Caco-2 (cell line): ENCODE measurements around the gene PSMC3. TPM values are rescaled to one million over a fixed set of nuclear protein-coding genes. Genes with fewer than 3 reads are reported as not detected.

Source experiments
- BruUV-seq: library from RNA; stranded (reverse); fragments of 400-500 nt; replicated peaks from 2 replicates; lab custom pipeline; 2021; lab: Mats Ljungman, UMichigan
- CTCF ChIA-PET: fragments of 300-600 bp; sonication (Branson Sonifier 250); formaldehyde crosslinking; loops from one replicate; lab custom pipeline; 2022; ENCODE audit warnings: antibody characterized with exemption; lab: Charles Lee
- POLR2A ChIA-PET: fragments of 300-600 bp; sonication (Branson Sonifier 250); formaldehyde crosslinking; loops from one replicate; lab custom pipeline; 2022; ENCODE audit warnings: antibody characterized with exemption; lab: Charles Lee
- DNase-seq, 2 experiments: peaks; one replicate each; pipeline versions ENCODE4 v3.0.0 to v3.0.0-alpha.2; 2020 to 2022
- H3K27me3 ChIP-seq: replicated peaks from 2 replicates; pipeline ENCODE4 v1.6.0; 2011; ENCODE audit warnings: low read length; ENCODE audit not compliant: control insufficient read depth, insufficient read depth
- H3K36me3 ChIP-seq: 2 replicates; pipeline ENCODE4 v1.5.1; 2011; ENCODE audit warnings: low read length; ENCODE audit not compliant: control insufficient read depth, insufficient read depth
- H3K4me1 ChIP-seq: fragments of 250-450 bp; sonication (Bioruptor Pico); 2 replicates; pipeline ENCODE4 v1.5.1; 2020; ENCODE audit warnings: mild to moderate bottlenecking
- H3K4me3 ChIP-seq: 2 replicates; pipeline ENCODE4 v1.5.1; 2011; ENCODE audit warnings: low read depth, mild to moderate bottlenecking, control low read depth, low read length
- H3K9me3 ChIP-seq: fragments of 250-450 bp; sonication (Bioruptor Pico); 2 replicates; pipeline ENCODE4 v1.5.1; 2020; ENCODE audit warnings: mild to moderate bottlenecking, moderate library complexity
- H3K27ac Mint-ChIP-seq: one replicate; pipeline ENCODE4 v1.8.0; 2022; ENCODE audit warnings: mixed read lengths; ENCODE audit not compliant: unreplicated experiment
- H3K27me3 Mint-ChIP-seq: one replicate; pipeline ENCODE4 v1.8.0; 2022; ENCODE audit warnings: mixed read lengths; ENCODE audit not compliant: insufficient read depth, unreplicated experiment
- H3K36me3 Mint-ChIP-seq: one replicate; pipeline ENCODE4 v1.8.0; 2022; ENCODE audit warnings: mild to moderate bottlenecking, mixed read lengths; ENCODE audit not compliant: insufficient read depth, unreplicated experiment
- H3K4me1 Mint-ChIP-seq: one replicate; pipeline ENCODE4 v1.8.0; 2022; ENCODE audit warnings: low read depth, mixed read lengths; ENCODE audit not compliant: unreplicated experiment
- H3K4me3 Mint-ChIP-seq: one replicate; pipeline ENCODE4 v1.8.0; 2022; ENCODE audit warnings: mild to moderate bottlenecking, moderate library complexity, mixed read lengths; ENCODE audit not compliant: unreplicated experiment
- H3K9me3 Mint-ChIP-seq: one replicate; pipeline ENCODE4 v1.8.0; 2022; ENCODE audit warnings: mixed read lengths; ENCODE audit not compliant: unreplicated experiment
- CTCF ChIP-seq, 2 experiments: fragments of 200-600 bp in 1 of 2; IDR thresholded peaks; 1 replicate in 1 of 2; 2 replicates in 1 of 2; pipeline versions ENCODE4 v1.5.1 to v1.8.0; 2011 to 2022; ENCODE audit warnings: antibody characterized with exemption in 1 of 2, control low read depth in 1 of 2, inconsistent platforms in 1 of 2, low read depth in 1 of 2, low read length in 1 of 2, mild to moderate bottlenecking in 1 of 2, moderate library complexity in 1 of 2; ENCODE audit not compliant: insufficient read depth in 1 of 2, severe bottlenecking in 1 of 2, unreplicated experiment in 1 of 2
- intact Hi-C: fragments of 100-400 bp; cut with micrococcal nuclease; formaldehyde crosslinking; loops from one replicate; pipeline ENCODE4 v1.10.0; 2022; ENCODE audit not compliant: unreplicated experiment
- total RNA-seq: library from RNA; stranded (reverse); gene quantifications from 2 replicates; pipeline ENCODE4 v1.2.3, GENCODE V29; 2022

PSMC3 gene
- total RNA-seq, 1 experiment from 2014 or later = 196 TPM

DNA sequence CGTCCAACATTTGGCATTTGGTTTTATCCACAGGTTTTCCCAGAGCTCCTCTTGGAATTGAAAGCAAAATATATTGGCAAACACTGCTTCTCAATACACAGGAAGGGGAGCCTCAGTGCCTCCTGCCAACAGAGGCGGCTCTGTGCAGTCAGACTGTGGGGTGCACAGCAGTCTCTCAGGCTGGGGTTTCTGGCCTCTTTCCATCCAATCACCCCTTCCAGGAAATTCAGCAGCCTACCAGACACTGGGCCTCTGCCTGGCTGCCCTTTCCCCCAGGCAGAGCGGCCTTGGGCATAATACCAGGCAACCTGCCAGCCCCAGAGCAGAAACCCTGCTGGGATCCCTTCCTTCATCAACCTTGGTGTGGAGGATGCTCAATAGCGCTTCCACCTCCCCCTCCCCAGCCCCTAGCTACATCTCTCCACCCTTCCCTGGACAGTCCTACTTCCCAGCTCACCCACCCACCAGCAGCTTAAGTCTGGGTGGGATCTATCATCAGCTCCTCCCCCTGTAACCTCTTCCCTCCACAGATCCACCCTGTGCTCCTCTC lies 40.5 kb upstream of the PSMC3 start:
- ChIA-PET POLR2A (no interaction called here), CTCF (no interaction called here)
- no peaks in the 10 kb centered on the region for H3K27me3 ChIP-seq
- H3K4me3 ChIP-seq = no peak overlapping the region
- H3K4me3 Mint-ChIP-seq = no peak overlapping the region
- no peak for DNase-seq
- H3K4me1 ChIP-seq = peaks cover 5% of the 10 kb centered on the region; the same call in 1 of the 2 replicates
- H3K4me1 Mint-ChIP-seq = peaks cover 7% of the 10 kb centered on the region
- TF ChIP-seq CTCF (IDR thresholded peaks at IDR 0.05; ENCODE audit: insufficient read depth in 1 of 2, low read depth in 1 of 2, low read length in 1 of 2, severe bottlenecking in 1 of 2, unreplicated experiment in 1 of 2) = no peak
- BruUV-seq = no TSS peak
- no peaks in the 10 kb centered on the region for H3K9me3 Mint-ChIP-seq
- H3K36me3 Mint-ChIP-seq = peaks cover 82% of the 10 kb centered on the region
- intact Hi-C loops = no loop called here
- no peaks in the 10 kb centered on the region for H3K9me3 ChIP-seq
- peak overlapping the region; percentile 10 for H3K27ac Mint-ChIP-seq
- peaks cover 2% of the 10 kb centered on the region; the same call in 1 of the 2 replicates for H3K36me3 ChIP-seq
- H3K27me3 Mint-ChIP-seq = no peaks in the 10 kb centered on the region

GRCh38 chr11:47466201-47466600 lies 40.0 kb upstream of the PSMC3 start:
- peaks cover 2% of the 10 kb centered on the region; the same call in 1 of the 2 replicates for H3K36me3 ChIP-seq
- no peak overlapping the region for H3K27ac Mint-ChIP-seq
- no TSS peak for BruUV-seq

GRCh38 chr11:47464483-47464882 lies 38.2 kb upstream of the PSMC3 start:
- POLR2A ChIA-PET = no interaction called here

More at GRCh38 chr11:47466201-47466600, 40.0 kb upstream of the PSMC3 start:
- Mint-ChIP-seq H3K9me3 (no peaks in the 10 kb centered on the region), H3K4me3 (no peak overlapping the region), H3K27me3 (no peaks in the 10 kb centered on the region), H3K4me1 (peaks cover 7% of the 10 kb centered on the region), H3K36me3 (peaks cover 82% of the 10 kb centered on the region)
- POLR2A ChIA-PET = no interaction called here
- no peak overlapping the region for H3K4me3 ChIP-seq
- no peak for DNase-seq
- CTCF ChIA-PET = no interaction called here
- intact Hi-C loops = no loop called here
- no peaks in the 10 kb centered on the region for H3K27me3 ChIP-seq
- H3K9me3 ChIP-seq = no peaks in the 10 kb centered on the region
- no peak for TF ChIP-seq CTCF (IDR thresholded peaks at IDR 0.05; ENCODE audit: insufficient read depth in 1 of 2, low read depth in 1 of 2, low read length in 1 of 2, severe bottlenecking in 1 of 2, unreplicated experiment in 1 of 2)
- H3K4me1 ChIP-seq = peaks cover 5% of the 10 kb centered on the region; the same call in 1 of the 2 replicates

More at GRCh38 chr11:47464483-47464882, 38.2 kb upstream of the PSMC3 start:
- H3K27me3 Mint-ChIP-seq = no peaks in the 10 kb centered on the region
- DNase-seq = no peak
- no peaks in the 10 kb centered on the region for H3K4me1 ChIP-seq
- no peak overlapping the region for H3K27ac Mint-ChIP-seq
- H3K27me3 ChIP-seq = no peaks in the 10 kb centered on the region
- H3K4me3 ChIP-seq = no peak overlapping the region
- intact Hi-C loops = no loop called here
- H3K4me3 Mint-ChIP-seq = no peak overlapping the region
- H3K4me1 Mint-ChIP-seq = peaks cover 7% of the 10 kb centered on the region
- peaks cover 80% of the 10 kb centered on the region for H3K36me3 Mint-ChIP-seq
- H3K9me3 ChIP-seq = no peaks in the 10 kb centered on the region
- CTCF ChIA-PET = no interaction called here
- H3K9me3 Mint-ChIP-seq = no peaks in the 10 kb centered on the region
- no TSS peak for BruUV-seq
- H3K36me3 ChIP-seq = peaks cover 2% of the 10 kb centered on the region; the same call in 1 of the 2 replicates
- TF ChIP-seq CTCF (IDR thresholded peaks at IDR 0.05; ENCODE audit: insufficient read depth in 1 of 2, low read depth in 1 of 2, low read length in 1 of 2, severe bottlenecking in 1 of 2, unreplicated experiment in 1 of 2) = no peak
